Measurements from ENCODE around the gene ITGA2B.
"Not testable (repeated sequence)": the region's sequence is repeated elsewhere in the genome, so short reads cannot be mapped to it uniquely, and the experiment has no call there.

Gene ITGA2B

DNA sequence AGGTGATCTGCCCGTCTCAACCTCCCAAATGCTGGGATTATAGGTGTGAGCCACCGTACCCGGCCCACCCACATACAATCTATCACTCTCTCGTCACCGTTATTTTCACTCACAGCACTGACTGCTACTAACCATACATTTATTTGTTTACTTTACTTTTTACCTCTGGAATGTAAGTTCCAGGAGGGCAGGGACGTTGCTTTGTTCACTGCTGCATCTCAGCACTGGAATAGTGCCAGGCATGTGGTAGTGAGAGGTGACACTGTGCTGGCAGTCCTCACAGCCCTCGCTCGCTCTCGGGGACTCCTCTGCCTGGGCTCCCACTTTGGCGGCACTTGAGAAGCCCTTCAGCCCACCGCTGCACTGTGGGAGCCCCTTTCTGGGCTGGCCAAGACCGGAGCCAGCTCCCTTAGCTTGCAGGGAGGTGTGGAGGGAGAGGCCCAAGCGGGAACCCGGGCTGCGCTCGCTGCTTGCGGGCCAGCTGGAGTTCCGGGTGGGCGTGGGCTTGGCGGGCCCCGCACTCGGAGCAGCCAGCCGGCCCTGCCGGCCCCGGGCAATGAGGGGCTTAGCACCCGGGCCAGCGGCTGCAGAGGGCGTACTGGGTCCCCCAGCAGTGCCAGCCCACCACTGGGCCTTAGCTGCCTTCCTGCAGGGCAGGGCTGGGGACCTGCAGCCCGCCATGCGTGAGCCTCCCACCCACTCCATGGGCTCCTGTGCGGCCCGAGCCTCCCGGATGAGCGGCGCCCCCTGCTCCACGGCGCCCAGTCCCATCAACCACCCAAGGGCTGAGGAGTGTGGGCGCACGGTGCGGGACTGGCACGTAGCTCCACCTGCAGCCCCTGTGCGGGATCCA, 20.8 kb downstream of the ITGA2B start:
- not testable (repeated sequence) for DNase-seq

DNA sequence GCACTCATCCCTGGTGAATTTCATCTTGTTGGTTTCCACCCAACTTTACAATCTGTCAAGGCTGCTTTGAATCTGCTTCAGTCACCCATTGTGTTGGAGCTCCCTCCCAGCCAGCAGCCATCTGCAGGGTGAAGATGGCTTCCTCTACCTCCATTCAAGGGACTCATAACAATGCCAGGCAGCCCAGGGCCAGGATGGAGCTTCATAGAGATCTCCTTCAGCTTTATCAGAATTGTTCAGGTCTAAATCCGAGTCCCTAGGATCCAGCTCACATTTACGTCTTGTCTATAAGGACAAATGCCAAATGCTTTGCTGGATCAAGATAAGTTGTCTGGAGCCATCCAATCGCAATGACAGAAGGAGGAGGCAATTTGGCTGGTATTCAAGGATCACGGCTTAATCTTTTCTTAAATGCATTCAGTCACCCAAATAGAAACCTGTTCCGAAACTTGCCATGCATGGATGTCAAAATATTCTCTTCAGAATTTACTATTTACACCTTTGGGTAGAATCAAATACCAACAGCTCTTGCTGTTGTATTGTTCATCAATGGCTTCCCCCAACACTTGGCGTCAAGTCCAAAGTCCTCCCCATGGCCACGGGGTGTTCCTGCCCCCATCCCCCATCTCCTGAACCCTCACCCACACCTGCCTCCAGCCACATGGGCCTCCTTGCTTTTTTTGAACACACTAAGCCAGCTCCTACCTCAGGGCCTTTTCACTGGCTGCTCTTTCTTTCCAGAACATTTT, 22.0 kb downstream of the ITGA2B start:
- no peak for DNase-seq

DNA sequence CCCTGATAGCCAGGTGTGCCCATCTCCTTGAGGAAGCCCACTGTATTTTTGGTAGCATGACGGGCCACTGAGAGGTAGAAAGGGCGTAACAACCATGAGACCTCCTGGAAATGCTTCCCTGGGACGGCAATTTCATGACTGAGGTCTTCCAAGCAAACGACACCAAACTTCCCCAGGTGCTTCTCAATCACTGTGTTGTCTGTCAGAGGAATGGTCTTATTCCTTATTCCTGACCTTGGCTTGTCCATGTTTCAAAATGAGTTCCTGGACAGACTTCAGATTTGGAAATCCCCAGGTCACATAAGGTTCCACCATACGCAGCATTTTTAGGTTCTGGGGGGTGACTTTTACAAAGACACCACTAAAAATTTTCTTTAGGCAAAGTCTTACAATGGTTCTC, 24.4 kb downstream of the ITGA2B start:
- DNase-seq = not testable (repeated sequence)

DNA sequence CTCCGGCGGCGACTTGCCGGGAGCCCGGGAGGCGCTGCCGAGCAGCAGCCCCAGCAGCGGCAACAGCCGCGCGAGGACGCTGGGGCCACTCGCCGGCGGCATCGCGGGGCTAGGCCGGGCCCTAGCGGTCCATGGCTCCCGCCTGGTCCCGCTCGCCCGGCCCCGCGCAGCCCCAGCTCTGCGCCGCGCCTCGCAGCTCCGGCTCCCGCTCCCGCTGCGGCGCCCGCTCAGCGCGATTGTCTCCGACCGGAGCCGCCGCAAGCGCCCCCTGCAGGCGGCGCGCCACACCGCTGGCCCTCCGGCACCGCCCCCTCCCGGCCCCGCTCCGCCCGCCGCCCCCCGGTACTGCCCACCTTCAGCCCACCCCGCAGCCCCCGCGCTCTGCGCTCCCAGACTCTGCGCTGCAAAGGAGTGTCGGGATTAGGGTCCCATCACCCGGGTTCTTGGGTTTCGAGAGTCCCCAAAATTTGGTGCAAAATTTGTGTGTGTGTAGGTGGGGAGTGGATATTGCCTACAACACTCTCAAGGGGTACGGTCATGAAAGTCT, 25.8 kb downstream of the ITGA2B start, which contains the start of gene FAM171A2:
FAM171A2 (minus strand) TSS at position 241 of the 547 bp plus-strand sequence; CDS start at position 102, 139 bp downstream.
- DNase-seq = peak; percentile 46

DNA sequence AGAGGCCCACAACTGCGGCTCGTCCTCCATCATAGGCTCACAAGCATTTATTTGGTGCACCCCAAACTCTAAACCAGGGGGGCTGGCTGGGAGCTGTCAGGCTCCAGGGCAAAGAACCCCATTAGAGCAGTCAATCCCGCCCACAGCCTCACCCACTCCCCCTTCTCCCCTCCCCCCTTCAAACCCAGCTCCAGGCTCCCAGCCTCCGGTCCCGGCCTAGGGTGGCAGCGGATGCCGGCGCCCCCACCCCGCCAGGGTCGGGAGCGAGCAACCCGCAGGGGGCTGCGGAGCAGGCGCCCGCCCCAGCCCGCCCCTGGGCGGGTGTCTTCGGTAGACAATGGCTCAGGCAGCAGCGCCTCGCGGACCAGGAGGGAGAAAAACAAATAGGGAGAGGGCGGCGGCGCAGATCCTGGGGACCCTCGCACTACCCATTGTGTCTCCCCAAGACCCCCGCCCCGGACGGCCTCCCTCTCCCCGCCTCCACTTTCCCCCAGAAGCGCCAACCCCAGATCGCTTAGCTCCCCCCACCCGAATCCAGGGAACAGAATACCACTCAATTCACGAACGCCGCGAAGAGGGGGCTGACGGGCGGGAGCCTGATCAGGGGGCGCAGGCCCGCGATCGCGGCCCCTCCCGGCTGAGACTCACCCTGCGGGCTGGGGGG, 26.4 kb downstream of the ITGA2B start:
- no peak for DNase-seq

DNA sequence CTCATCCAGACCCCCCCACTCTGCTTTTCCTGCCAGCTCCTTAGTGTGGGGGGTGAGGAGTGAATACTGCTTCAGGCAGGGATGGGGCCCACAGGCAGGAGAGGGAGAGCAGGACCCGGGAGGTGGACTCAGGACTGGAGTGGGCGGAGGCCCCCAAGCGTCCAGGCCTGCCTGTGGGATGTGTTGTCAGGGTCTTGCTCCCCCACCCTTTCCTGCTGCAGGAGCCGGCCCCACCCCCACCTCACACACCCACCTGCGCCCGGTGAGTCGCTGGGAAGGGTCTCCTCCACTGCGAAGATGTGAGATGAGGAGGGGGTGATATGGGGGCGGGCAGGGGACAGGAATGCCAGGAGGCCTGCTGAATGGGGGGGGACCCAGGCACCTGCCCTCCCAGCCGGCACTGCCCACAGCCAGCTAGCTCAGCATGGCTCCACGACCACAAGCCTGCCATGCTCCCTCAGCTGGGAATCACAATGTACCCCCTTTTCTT, 26.9 kb downstream of the ITGA2B start:
- no peak for DNase-seq

DNA sequence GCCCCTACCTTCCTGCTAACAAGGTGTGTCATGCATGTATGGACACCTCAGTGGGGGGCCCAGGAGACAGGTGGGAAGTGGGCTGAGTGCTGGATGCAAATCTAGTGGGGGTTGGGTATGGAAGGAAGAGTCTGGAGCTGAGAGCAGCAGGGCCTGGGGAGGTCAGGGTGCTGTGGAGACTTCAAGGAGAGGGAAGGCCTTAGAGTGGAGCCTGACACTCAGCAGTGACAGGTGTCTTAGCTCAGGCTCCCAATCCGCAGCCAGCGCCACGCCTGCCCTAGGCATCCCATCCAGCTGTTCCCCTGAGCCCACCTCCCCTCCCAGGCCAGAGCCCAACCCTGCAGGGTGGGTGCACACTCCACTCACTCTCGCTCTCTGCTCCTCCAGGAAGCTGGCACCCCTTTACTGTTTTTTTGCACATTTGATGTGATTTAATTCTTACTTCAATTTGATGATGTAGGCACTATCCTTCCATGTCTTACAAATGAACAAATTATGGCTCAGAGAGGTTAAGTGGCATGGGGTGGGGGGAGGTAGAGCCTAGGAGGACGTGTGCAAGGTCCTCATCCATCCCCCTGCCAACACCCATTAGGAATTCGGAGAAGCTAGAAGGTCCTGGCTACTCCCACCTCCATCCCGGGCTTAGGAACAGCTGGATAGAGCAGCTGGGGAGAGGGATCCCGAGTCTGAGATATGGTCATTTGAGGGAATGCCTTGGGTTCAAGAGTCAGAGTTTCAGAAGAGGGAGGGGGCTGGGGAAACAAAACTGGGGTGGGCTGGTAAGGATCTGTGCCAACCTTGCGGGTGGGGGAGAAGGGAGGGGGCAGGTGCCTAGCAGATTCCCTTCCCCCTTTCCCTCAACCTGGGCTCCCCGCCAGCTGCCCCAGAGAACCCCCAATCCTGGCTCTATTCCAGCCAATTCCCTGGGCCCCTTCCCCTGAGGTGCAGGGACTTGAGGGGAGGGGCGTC, 27.9 kb downstream of the ITGA2B start:
- no peak for DNase-seq

DNA sequence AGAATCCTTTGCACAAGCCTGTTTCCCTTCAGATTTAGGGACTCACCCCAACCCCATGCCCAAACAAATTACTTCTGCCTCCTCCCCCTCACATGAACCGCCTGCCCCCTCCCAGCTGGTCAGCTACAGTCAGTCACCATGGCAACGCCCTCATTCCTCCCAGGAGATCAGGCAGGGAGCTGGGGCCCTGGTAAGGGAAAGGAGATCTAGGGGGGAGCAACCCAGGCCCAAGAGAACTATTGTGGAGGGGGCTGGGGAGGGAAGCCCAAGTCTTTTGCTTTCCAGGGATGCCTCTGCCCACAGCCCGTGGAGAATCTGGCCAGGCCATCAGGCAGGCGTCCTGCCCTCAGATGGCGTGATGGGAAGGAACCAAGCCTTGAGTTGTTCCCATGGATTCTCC, 28.6 kb downstream of the ITGA2B start:
- no peak for DNase-seq

DNA sequence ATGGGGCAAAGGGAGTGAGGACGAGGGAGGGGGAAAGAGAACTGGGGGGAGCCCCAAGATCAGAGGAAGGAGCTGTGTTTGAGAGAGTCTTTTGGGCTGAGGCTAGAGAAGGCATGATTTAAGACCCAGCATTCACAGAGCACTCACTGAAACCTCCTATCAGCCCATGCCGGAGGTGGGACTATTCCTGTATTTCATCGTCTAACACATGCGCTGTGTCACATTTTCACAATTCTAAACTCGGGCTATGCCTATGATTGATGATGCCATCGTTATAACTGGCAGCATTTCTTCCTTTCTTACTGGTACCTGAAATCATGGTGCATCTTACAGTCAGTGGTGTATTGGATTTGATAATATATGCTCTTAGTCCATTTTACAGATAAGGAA, 29.3 kb downstream of the ITGA2B start:
- no peak for DNase-seq

DNA sequence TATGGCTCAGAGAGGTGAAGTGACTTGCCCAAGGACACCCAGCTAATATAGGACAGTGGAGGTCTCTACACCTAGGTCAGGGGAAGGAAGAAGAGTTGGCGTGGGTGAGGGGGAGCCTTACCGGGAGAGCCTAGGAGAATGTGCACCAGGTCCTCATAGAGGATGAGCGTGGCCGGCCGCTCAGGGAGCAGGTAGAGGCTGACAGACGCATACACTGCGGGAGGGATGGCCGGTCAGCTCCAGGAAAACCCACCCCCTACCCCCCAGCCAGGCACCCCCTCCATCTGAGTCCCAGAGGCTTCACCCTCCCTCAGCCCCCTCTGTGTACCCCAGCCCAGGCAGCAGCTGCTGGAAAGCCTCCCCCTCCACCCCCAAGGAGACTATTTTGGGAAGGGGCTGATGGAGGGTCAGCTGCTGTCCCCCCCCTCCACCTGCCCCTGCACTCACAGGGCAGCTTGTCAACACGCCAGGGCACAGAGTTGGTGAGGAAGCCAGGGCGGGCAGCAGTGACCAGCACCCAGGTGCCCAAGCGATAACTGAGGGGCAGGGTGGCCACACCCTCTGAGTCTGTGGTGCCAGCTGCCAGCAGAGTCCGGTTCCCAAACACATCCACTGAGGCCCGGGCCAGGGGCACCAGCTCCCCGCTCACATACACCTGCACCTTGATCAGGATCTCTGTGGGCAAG, 29.8 kb downstream of the ITGA2B start:
- DNase-seq = no peak

DNA sequence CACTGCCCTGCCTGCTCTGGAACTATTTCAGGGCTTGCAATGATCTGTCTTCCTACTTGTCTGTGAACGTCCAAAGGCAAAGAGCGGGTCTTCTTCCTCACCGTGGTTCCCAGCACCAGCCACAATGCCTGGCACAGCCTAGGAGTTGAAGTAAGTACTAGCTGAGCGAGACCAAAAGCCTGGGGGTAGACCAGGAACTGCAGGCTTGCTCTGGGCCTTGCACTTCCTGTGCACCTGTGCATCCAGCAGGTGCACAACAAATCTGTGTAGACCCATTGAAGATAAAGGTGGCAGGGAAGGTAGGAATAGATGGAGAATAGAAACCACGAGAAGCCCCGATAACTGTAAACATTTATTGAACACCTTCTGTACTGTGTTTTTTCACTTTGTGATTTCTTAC, 30.4 kb downstream of the ITGA2B start:
- DNase-seq = no peak

DNA sequence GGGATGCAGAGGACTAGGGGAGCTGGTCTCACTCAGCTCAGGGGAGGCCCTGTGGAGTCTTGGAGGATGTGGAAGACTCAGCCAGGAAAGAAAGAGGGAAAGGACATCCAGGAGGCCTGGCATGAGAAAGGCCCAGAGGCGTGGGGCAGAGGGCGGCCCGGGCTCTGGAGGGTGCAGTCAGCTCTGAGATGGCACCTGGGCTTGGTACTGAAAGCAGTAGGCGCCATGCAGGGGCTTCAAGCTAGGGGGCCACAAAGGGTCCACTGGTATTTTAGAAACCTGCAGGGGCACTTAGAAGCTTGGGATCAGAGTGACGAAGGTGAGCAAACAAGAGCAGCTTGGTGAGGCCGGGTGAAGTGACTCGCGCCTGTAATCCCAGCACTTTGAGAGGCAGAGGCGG, 31.4 kb downstream of the ITGA2B start:
- DNase-seq = no peak

DNA sequence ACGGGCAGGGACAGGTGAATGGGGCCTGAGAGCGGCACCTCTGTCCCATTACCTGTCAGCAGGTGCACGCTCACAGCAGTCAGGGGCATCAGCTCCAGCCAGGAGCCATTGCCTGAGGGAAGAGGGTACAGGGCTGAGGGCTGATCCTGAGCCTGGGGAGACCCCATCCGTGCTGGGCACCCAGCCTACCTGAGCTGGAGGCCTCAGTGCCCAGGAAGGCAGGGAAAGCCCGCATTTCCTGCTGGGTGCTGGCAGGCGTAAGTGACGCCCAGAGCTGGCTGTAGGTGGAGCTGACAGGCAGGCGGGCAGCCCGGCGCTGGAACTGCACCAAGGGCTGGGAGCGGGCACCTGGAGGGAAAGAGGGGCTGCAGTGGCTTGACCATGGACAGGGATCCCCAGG, 33.2 kb downstream of the ITGA2B start:
- DNase-seq = no peak

DNA sequence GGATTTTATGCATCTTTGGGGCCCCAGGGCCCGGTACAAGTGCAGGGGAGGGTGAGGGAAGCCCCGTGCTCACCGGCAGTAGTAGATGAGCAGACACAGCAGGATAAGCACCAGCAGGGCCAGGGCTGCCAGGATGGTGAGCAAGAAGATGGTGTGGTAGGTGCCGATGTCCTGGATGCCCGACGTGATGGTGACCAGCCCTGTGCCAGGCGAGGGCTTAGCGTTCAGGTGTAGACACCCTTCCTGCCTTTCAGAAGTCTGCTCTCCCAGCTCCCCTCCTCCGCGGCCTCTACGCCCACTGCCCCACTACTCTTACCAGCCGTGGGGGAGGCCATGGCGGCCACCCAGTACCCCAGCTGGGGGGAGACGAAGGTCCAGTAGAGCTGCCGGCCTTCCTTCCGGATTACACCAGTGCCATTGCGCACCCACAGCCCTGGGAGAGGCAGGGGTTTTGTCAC, 33.8 kb downstream of the ITGA2B start:
- DNase-seq = no peak

DNA sequence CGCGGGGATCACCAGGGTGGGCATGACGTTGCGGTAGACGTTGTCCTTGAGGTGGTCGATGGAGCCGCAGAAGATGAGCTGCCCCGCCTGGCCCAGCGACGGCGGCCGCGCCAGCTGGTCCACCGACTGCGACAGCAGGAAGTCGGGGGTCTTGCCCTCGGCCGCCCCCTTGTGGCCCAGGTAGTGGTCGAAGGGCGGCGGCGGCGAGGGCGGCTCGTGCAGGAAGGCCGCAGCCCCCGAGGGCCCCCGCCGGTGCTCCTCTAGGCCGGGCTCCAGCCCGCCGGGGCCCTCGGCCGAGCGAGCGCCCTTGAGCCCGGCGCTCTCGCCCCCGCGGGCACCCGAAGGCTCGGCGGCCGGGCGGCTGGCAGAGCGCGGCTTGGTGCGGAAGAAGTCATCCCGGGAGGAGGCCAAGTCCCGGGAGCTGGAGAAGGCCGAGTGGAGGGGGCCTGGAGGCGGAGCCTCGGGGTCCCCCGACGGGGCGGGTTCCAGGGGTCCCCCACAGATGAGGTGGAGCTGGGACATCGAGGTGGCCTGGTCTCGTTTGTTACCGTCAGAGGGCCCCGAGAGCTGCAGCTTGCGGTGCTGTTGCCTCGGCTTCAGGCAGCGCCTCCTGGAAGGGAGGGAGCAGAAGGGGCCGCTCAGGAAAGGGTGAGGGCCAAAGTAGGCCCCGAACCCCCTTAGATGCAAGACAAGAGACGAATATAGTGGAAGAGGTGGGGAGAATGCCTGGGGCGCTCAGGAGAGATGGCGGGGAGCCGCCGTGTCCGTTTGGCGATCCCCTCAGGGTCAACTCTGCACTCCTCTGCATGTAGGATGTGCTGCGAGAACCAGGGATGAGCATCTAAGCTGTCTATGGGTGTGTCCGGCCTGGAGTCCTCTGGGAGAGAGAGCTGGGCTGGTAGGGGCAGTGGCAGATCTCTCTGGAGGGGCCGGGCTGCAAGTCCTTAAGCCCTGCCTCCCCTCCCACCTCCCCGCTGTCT, 34.6 kb downstream of the ITGA2B start:
- no peak for DNase-seq

DNA sequence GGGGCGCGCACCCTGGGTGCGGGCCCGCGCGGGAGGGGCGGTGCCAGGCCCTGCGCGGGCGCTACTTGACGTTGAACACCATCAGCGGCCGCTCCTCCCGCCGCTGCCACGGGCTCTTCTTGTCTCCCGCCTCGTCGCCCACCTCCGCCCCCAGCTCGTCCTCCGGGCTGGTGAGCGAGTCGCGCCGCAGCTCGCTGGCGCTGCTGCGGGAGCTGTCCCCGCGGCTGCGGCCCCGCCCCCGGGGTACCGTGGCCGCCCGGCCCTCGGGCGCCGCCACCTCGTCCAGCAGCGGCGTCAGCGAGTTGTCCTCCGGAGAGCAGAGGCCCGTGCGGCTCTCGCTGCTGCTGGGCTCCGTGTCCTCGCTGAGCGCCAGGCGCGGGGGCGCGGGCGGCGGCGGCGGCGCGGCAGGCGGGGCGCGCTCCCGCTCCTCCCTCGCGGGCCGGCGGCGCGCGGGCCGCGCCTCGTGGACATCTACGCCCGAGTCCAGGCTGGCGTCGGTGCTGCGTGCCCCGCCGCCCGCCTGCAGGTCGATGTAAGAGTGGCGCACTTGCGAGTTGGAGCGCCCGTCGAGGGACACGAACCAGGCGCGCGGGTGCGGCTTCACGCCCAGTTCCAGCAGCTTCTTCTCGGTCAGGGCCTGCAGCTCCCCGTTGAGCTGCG, 35.6 kb downstream of the ITGA2B start:
- no peak for DNase-seq

DNA sequence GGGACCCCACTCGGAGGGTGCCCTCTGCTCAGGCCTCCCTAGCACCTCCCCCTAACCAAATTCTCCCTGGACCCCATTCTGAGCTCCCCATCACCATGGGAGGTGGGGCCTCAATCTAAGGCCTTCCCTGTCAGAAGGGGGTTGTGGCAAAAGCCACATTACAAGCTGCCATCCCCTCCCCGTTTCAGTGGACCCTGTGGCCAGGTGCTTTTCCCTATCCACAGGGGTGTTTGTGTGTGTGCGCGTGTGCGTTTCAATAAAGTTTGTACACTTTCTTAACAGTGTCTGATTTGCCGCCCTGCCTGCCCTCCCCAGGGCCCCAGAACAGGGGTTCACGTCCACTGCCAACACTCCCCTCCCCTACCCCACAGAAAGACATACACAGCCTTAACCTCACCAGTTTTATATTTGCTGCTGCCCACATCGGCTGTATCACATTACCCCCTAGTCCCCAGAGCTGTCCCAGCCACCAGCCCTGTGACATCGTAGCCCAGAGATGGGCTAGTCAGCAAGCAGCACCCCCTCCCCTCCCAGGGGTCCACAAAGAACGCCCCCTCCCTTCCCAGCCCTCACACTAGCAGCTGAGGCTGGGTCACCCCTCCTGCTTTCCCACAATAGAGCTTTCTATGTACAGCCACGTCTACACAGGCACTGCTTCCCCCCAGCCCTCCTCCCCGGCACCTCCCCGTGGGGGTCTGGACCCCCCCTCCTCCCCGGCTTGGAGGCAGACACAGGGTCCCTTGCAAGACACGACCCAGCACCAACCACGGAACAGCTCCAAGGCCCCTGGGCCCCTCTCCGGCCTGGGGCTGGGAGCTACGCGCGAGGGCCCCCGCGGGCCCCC, 36.4 kb downstream of the ITGA2B start:
- no peak for DNase-seq
